Tibial nerve (tissue), 4 donors: ENCODE data around the gene ADGRB3. TPM values are rescaled to one million over a fixed set of nuclear protein-coding genes. Genes with fewer than 3 reads are reported as not detected.

Experiments
- DNase-seq, 2 donors: peaks; one replicate each; pipeline ENCODE4 v3.0.0-alpha.2; 2019; ENCODE audit warnings: low spot score in 2 of 2
- H3K27ac ChIP-seq, 4 donors: fragments of 200-600 bp; sonication (generic) in 3 of 4; one replicate each; pipeline ENCODE4 v1.5.1; 2017 to 2019; ENCODE audit warnings: mild to moderate bottlenecking in 1 of 4
- H3K27me3 ChIP-seq, 2 donors: fragments of 200-600 bp; sonication (generic) in 1 of 2; one replicate each; pipeline versions ENCODE4 v1.5.1 to v1.6.0; 2017 to 2019
- H3K36me3 ChIP-seq, 3 donors: fragments of 200-600 bp; sonication (generic); one replicate each; pipeline ENCODE4 v1.5.1; 2018 to 2019
- H3K4me1 ChIP-seq, 4 donors: fragments of 200-600 bp; sonication (generic) in 3 of 4; one replicate each; pipeline ENCODE4 v1.5.1; 2017 to 2019
- H3K4me3 ChIP-seq, 4 donors: fragments of 200-600 bp; sonication (generic) in 3 of 4; one replicate each; pipeline ENCODE4 v1.5.1; 2017 to 2019; ENCODE audit warnings: mild to moderate bottlenecking in 1 of 4, moderate library complexity in 1 of 4
- H3K9me3 ChIP-seq, 4 donors: fragments of 200-600 bp; sonication (generic) in 3 of 4; one replicate each; pipeline ENCODE4 v1.5.1; 2017 to 2019
- EP300 ChIP-seq, 2 donors: sonication (generic); formaldehyde crosslinking; IDR thresholded peaks; one replicate each; pipeline ENCODE4 v1.6.1; 2017; ENCODE audit warnings: antibody characterized with exemption in 2 of 2, mild to moderate bottlenecking in 1 of 2
- POLR2A ChIP-seq, 2 donors: fragments of 450-650 bp; IDR thresholded peaks; one replicate each; pipeline ENCODE4 v1.6.1; 2017; ENCODE audit warnings: antibody characterized with exemption in 2 of 2, mild to moderate bottlenecking in 2 of 2, moderate library complexity in 2 of 2
- WGBS, 2 donors: methylation state at CpG; one replicate each; pipeline ENCODE4 v1.1.5; 2018; 5-methylcytosine and 5-hydroxymethylcytosine counted together
- total RNA-seq, 4 donors: library from RNA; depleted of rRNA; stranded (reverse); fragments of >200 nt; gene quantifications; one replicate each; pipeline ENCODE4 v1.1.0, GENCODE V29; 2016
- TF ChIP-seq, protein P1 (sequence below), 5 experiments: fragments of 200-600 bp in 3 of 5; fragments of 450-650 bp in 2 of 5; sonication (generic) in 3 of 5; IDR thresholded peaks; one replicate each; pipeline ENCODE4 v1.5.1; 2016 to 2019; ENCODE audit warnings: antibody characterized with exemption in 5 of 5, mild to moderate bottlenecking in 3 of 5, moderate library complexity in 2 of 5

The ADGRB3 gene
- total RNA-seq, 4 donors from 2014 or later = 9.0 to 17.9 (median 11.4) TPM

DNA sequence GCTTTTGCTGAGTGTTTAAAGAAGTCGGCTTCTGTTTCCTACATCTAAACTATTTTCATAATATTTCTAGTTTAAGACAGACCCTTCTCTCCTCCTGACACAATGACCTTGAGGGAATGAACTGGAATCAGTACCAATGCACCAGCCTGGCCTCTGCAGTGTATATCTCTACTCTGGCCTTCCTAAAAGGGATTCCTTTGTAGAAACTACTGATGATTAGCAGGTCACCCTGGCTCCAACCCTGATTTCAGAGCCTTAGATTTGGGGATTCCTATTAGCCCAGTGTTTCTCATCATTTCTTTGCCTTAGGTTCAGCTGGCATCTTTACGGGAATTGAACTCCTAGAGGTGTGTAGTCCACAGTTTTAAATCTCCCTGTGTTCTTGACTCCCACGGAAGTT is 75.4 kb downstream of the ADGRB3 start:
- Histone ChIP-seq H3K27me3 (no peaks in the 10 kb centered on the region), H3K9me3 (no peaks in the 10 kb centered on the region), H3K4me3 (no peak overlapping the region), H3K36me3 (no peaks in the 10 kb centered on the region), H3K27ac (peak overlapping the region in 1 of 4 donors; percentile 12), H3K4me1 (no peaks in the 10 kb centered on the region)
- DNase-seq = no peak
- TF ChIP-seq, protein P1, sequence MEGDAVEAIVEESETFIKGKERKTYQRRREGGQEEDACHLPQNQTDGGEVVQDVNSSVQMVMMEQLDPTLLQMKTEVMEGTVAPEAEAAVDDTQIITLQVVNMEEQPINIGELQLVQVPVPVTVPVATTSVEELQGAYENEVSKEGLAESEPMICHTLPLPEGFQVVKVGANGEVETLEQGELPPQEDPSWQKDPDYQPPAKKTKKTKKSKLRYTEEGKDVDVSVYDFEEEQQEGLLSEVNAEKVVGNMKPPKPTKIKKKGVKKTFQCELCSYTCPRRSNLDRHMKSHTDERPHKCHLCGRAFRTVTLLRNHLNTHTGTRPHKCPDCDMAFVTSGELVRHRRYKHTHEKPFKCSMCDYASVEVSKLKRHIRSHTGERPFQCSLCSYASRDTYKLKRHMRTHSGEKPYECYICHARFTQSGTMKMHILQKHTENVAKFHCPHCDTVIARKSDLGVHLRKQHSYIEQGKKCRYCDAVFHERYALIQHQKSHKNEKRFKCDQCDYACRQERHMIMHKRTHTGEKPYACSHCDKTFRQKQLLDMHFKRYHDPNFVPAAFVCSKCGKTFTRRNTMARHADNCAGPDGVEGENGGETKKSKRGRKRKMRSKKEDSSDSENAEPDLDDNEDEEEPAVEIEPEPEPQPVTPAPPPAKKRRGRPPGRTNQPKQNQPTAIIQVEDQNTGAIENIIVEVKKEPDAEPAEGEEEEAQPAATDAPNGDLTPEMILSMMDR (IDR thresholded peaks at IDR 0.05) = no peak
- TF ChIP-seq EP300 (IDR thresholded peaks at IDR 0.05) = no peak
- 42 to 59% methylated on average over 3 of the region's 3 CpGs for WGBS, 2 donors

DNA sequence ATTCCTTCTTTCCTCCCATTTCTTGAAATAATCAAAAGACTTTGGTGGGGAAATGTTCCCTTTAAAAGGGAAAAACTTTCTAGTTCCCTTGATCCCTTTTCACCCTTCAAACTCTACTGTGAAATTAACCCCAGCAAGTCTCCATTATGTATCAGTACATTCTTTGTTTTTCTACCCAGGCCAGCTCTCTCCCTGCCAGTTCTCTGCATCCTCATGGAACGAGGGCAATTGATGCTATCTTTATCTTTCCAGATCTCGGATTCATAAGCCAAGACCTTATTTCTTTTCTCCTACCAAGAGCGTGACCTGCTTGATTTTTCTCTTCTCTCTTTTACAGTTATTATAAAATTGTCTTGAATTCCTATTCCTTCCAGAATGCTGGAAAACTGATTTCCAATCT is 75.8 kb downstream of the ADGRB3 start:
- no peaks in the 10 kb centered on the region for H3K27me3 ChIP-seq

DNA sequence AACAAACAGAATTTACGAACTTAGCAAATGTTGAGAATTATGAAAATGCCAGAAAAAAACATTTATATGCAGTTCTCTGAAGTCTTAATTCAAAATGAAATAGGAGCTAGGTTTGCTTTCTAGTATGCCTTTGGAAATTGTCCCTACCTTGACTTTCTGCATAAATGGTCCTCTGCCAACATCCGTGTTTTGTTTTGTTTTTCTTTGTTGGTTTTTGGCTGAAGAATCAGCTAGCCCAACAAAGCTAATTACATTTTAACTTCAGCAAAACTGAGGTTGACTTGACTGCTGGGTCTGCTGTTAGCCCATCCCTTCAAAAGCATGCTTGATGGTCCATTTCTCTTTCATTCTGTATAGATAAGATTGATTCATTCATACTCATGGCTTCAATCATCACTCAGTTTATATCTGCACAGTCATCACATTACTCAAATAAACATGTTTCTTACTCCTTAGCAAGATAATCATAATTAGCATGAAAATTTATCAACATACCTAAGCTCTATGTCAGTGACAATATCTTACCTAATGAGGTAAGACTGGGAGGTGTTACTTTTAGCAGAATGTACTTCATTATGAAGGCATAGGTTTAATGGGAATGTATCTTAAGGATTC is 76.4 kb downstream of the ADGRB3 start:
- no peak for DNase-seq
- no peak overlapping the region for H3K27ac ChIP-seq
- no peak overlapping the region for H3K4me3 ChIP-seq
- TF ChIP-seq, protein P1 (IDR thresholded peaks at IDR 0.05) = no peak
- TF ChIP-seq EP300 (IDR thresholded peaks at IDR 0.05) = no peak
- no peaks in the 10 kb centered on the region for H3K36me3 ChIP-seq
- no peaks in the 10 kb centered on the region for H3K27me3 ChIP-seq
- H3K9me3 ChIP-seq = no peaks in the 10 kb centered on the region
- WGBS, 2 donors = 27 to 33% methylated on average over 2 of the region's 2 CpGs
- H3K4me1 ChIP-seq = no peaks in the 10 kb centered on the region

More for the DNA sequence above, 75.8 kb downstream of the ADGRB3 start:
- Histone ChIP-seq H3K27ac (no peak overlapping the region), H3K4me3 (no peak overlapping the region), H3K9me3 (no peaks in the 10 kb centered on the region), H3K4me1 (no peaks in the 10 kb centered on the region), H3K36me3 (no peaks in the 10 kb centered on the region)
- DNase-seq = no peak
- TF ChIP-seq, protein P1 (IDR thresholded peaks at IDR 0.05) = no peak
- no peak for TF ChIP-seq EP300 (IDR thresholded peaks at IDR 0.05)
- no peak for TF ChIP-seq POLR2A (IDR thresholded peaks at IDR 0.05)
- WGBS, 2 donors = 37% methylated on average over 3 of the region's 3 CpGs

DNA sequence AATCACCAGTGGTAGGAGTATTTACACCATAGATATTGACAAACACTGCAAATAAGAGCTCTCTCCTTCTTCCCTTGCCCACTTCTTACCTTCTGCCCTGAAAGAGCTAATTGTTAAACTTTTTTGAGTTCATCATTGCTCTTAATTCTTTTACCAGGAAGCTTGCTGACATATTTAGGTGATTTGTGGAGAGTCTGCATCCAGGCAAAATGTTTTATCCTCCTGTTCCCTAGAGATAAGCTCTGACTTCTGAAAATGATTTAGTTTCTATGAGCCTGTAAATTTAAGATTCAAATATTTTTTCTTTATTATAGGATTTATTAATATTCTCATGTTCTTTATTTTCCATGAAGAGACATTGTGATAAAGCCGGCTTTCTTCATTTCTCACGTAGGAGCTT is 81.5 kb downstream of the ADGRB3 start:
- no peaks in the 10 kb centered on the region for H3K27me3 ChIP-seq
- DNase-seq = no peak
- 91 to 92% methylated on average over 2 of the region's 2 CpGs for WGBS, 2 donors
- H3K27ac ChIP-seq = no peak overlapping the region
- H3K4me1 ChIP-seq = no peaks in the 10 kb centered on the region
- H3K9me3 ChIP-seq = no peaks in the 10 kb centered on the region
- TF ChIP-seq, protein P1 (IDR thresholded peaks at IDR 0.05) = no peak
- TF ChIP-seq EP300 (IDR thresholded peaks at IDR 0.05) = no peak
- TF ChIP-seq POLR2A (IDR thresholded peaks at IDR 0.05) = no peak
- H3K4me3 ChIP-seq = no peak overlapping the region
- H3K36me3 ChIP-seq = no peaks in the 10 kb centered on the region

- no peaks in the 10 kb centered on the region for H3K9me3 ChIP-seq
- H3K27ac ChIP-seq = peak overlapping the region in 1 of 4 donors; percentile 36
Measured at GRCh38 chr6:68718385-68719073, 83.4 kb downstream of the ADGRB3 start.

More at GRCh38 chr6:68718385-68719073, 83.4 kb downstream of the ADGRB3 start:
- TF ChIP-seq POLR2A (IDR thresholded peaks at IDR 0.05) = no peak
- no peak for TF ChIP-seq EP300 (IDR thresholded peaks at IDR 0.05)
- TF ChIP-seq, protein P1 (IDR thresholded peaks at IDR 0.05) = no peak
- WGBS, 2 donors = 65 to 73% methylated on average over 5 of the region's 5 CpGs
- Histone ChIP-seq H3K27me3 (no peaks in the 10 kb centered on the region), H3K4me1 (no peaks in the 10 kb centered on the region), H3K4me3 (no peak overlapping the region), H3K36me3 (no peaks in the 10 kb centered on the region)
- no peak for DNase-seq
